DOHH2 (cell line): ENCODE measurements around the gene CNNM4.
A peak's percentile ranks its signal among the peaks of the same experiment; 100 is the strongest.

ENCODE experiments used
- H3F3A ChIP-seq: fragments of 200-600 bp; sonication (generic), shearing (Covaris generic); 2 replicates; pipeline ENCODE4 v1.6.0; 2016; ENCODE audit warnings: antibody characterized with exemption, mild to moderate bottlenecking; ENCODE audit not compliant: control insufficient read depth, insufficient read depth
- H3K27ac ChIP-seq: fragments of 200-600 bp; sonication (generic); 2 replicates; pipeline ENCODE4 v1.5.1; 2014; ENCODE audit warnings: low read depth, mild to moderate bottlenecking, low read length, moderate library complexity
- H3K27me3 ChIP-seq: fragments of 200-600 bp; sonication (generic); 2 replicates; pipeline ENCODE4 v1.6.1; 2014; ENCODE audit warnings: mild to moderate bottlenecking, low read length, mixed read lengths; ENCODE audit not compliant: control insufficient read depth
- H3K36me3 ChIP-seq: fragments of 200-600 bp; sonication (generic); 2 replicates; pipeline ENCODE4 v1.6.1; 2014; ENCODE audit warnings: mild to moderate bottlenecking, low read length, moderate library complexity, mixed read lengths; ENCODE audit not compliant: control insufficient read depth
- H3K4me1 ChIP-seq: fragments of 200-600 bp; sonication (generic); 2 replicates; pipeline ENCODE4 v1.6.1; 2014; ENCODE audit warnings: mild to moderate bottlenecking, low read length, mixed read lengths; ENCODE audit not compliant: control insufficient read depth
- H3K4me2 ChIP-seq: fragments of 200-600 bp; sonication (generic); 2 replicates; pipeline ENCODE4 v1.6.0; 2014; ENCODE audit warnings: mild to moderate bottlenecking, low read length, moderate library complexity
- H3K4me3 ChIP-seq: fragments of 200-600 bp; sonication (generic); 2 replicates; pipeline ENCODE4 v1.5.1; 2014; ENCODE audit warnings: mild to moderate bottlenecking, low read length, mixed read lengths
- H3K79me2 ChIP-seq: fragments of 200-600 bp; sonication (generic); 2 replicates; pipeline ENCODE4 v1.6.1; 2014; ENCODE audit warnings: mild to moderate bottlenecking, low read length, mixed read lengths; ENCODE audit not compliant: control insufficient read depth
- H3K9me2 ChIP-seq: fragments of 200-600 bp; sonication (generic); replicated peaks from 2 replicates; pipeline ENCODE4 v1.6.1; 2014; ENCODE audit warnings: mild to moderate bottlenecking, low read length, mixed read lengths; ENCODE audit not compliant: control insufficient read depth
- H3K9me3 ChIP-seq: fragments of 200-600 bp; sonication (generic); 2 replicates; pipeline ENCODE4 v1.6.1; 2014; ENCODE audit warnings: antibody characterized with exemption, low read length, mixed read lengths; ENCODE audit not compliant: control insufficient read depth, insufficient read depth
- H4K20me1 ChIP-seq: fragments of 200-600 bp; sonication (generic); 2 replicates; pipeline ENCODE4 v1.6.0; 2014; ENCODE audit warnings: low read depth, mild to moderate bottlenecking, antibody characterized with exemption, low read length, moderate library complexity; ENCODE audit not compliant: control insufficient read depth, insufficient read depth
- EZH2phosphoT487 ChIP-seq: fragments of 200-600 bp; sonication (generic); IDR thresholded peaks from 2 replicates; pipeline ENCODE4 v1.6.1; 2017; ENCODE audit warnings: borderline replicate concordance, mild to moderate bottlenecking, antibody characterized with exemption, low read length, moderate library complexity, mixed read lengths
- TF ChIP-seq, protein P1 (sequence below): fragments of 200-600 bp; sonication (generic); IDR thresholded peaks from one replicate; pipeline ENCODE4 v1.5.1; 2014; ENCODE audit warnings: antibody characterized with exemption, mild to moderate bottlenecking, low read depth, low read length; ENCODE audit not compliant: poor library complexity, severe bottlenecking

The CNNM4 gene

GRCh38 chr2:96839875-96840850 lies 79.5 kb downstream of the CNNM4 start:
- no peaks in the 10 kb centered on the region for H3K9me3 ChIP-seq
- peak overlapping the region; percentile 42 for H3K4me3 ChIP-seq
- no peak overlapping the region for H3K27ac ChIP-seq
- H4K20me1 ChIP-seq = no peaks in the 10 kb centered on the region
- H3F3A ChIP-seq = no peaks in the 10 kb centered on the region
- H3K27me3 ChIP-seq = no peaks in the 10 kb centered on the region
- TF ChIP-seq, protein P1, sequence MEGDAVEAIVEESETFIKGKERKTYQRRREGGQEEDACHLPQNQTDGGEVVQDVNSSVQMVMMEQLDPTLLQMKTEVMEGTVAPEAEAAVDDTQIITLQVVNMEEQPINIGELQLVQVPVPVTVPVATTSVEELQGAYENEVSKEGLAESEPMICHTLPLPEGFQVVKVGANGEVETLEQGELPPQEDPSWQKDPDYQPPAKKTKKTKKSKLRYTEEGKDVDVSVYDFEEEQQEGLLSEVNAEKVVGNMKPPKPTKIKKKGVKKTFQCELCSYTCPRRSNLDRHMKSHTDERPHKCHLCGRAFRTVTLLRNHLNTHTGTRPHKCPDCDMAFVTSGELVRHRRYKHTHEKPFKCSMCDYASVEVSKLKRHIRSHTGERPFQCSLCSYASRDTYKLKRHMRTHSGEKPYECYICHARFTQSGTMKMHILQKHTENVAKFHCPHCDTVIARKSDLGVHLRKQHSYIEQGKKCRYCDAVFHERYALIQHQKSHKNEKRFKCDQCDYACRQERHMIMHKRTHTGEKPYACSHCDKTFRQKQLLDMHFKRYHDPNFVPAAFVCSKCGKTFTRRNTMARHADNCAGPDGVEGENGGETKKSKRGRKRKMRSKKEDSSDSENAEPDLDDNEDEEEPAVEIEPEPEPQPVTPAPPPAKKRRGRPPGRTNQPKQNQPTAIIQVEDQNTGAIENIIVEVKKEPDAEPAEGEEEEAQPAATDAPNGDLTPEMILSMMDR = no peak
- no peaks in the 10 kb centered on the region for H3K79me2 ChIP-seq
- no peaks in the 10 kb centered on the region for H3K9me2 ChIP-seq
- H3K36me3 ChIP-seq = peaks cover under 1% of the 10 kb centered on the region
- H3K4me2 ChIP-seq = peak overlapping the region; percentile 40
- peaks cover 17% of the 10 kb centered on the region for H3K4me1 ChIP-seq

- H3K9me3 ChIP-seq = no peaks in the 10 kb centered on the region
- peaks cover 17% of the 10 kb centered on the region for H3K4me1 ChIP-seq
- H3K27me3 ChIP-seq = no peaks in the 10 kb centered on the region
- no peak overlapping the region for H3K27ac ChIP-seq
- no peaks in the 10 kb centered on the region for H3K79me2 ChIP-seq
- H3F3A ChIP-seq = no peaks in the 10 kb centered on the region
- no peaks in the 10 kb centered on the region for H3K9me2 ChIP-seq
- no peak overlapping the region for H3K4me3 ChIP-seq
- no peak overlapping the region for H3K4me2 ChIP-seq
- TF ChIP-seq, protein P1 = no peak
- no peak for TF ChIP-seq EZH2phosphoT487
- H3K36me3 ChIP-seq = peaks cover 2% of the 10 kb centered on the region; the same call in 1 of the 2 replicates
- no peaks in the 10 kb centered on the region for H4K20me1 ChIP-seq
Measured at GRCh38 chr2:96841701-96842495, 81.2 kb downstream of the CNNM4 start.

- H3K4me3 ChIP-seq = no peak overlapping the region
- H3K36me3 ChIP-seq = peaks cover 4% of the 10 kb centered on the region
- TF ChIP-seq EZH2phosphoT487 = no peak
- TF ChIP-seq, protein P1 = no peak
- no peak overlapping the region for H3K27ac ChIP-seq
- no peaks in the 10 kb centered on the region for H3F3A ChIP-seq
- no peaks in the 10 kb centered on the region for H3K27me3 ChIP-seq
- H3K9me3 ChIP-seq = no peaks in the 10 kb centered on the region
- H3K4me1 ChIP-seq = peaks cover 17% of the 10 kb centered on the region
- H3K4me2 ChIP-seq = no peak overlapping the region
- H3K9me2 ChIP-seq = no peaks in the 10 kb centered on the region
- H4K20me1 ChIP-seq = no peaks in the 10 kb centered on the region
- no peaks in the 10 kb centered on the region for H3K79me2 ChIP-seq
Measured at GRCh38 chr2:96842600-96842999, 81.9 kb downstream of the CNNM4 start.
